GM19455 (cell line): ENCODE data around the gene C4BPA.

ENCODE experiments used
- ATAC-seq: cut with Tn5 transposase; IDR thresholded peaks from one replicate; pipeline ENCODE4 v1.9.1; 2021; ENCODE audit not compliant: unreplicated experiment

The C4BPA gene

DNA sequence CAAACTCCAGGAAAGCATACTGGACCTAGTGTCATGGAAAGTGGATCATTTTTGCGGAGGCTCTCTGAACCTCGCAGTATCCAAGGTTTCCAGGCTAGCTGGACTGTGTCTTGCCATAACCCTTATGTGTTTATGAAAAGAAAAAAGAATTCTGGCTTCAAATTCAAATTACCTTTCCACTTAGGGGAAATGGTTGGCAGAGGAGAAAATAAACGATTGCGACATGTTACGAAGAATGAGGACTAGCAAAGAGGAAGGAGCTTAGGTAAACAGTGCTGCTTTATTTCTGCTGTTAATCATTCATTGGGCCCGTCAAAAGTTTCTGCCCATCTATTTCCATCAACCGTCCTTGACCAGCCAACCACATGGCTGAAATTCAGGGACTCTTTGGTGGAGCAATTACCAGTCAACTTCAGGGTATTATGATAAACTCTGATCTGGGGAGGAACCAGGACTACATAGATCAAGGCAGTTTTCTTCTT is at the start of gene C4BPA:
TSS of gene C4BPA (plus strand) at position 342 of the 482 bp plus-strand sequence. CDS start 8,793 bp downstream, outside the sequence.
- ATAC-seq = no peak

DNA sequence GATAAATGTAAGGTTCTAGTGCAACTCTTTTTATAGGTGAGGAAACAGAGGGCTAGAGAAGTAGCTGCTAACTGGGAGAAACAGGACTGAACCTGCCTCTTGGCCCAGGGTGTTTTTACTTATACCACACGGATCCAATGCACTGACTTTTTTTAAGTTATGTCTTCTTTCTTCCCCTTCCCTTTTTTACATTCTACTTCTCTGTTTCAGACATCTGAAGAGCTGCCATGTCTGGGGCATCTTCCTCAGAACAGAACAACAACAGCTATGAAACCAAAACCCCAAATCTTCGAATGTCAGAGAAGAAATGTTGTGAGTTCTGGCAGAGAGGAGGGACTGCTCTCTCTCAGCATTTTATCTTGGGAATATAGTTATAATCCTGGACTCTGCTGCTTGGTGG is 49.5 kb upstream of the C4BPA start:
- no peak for ATAC-seq

DNA sequence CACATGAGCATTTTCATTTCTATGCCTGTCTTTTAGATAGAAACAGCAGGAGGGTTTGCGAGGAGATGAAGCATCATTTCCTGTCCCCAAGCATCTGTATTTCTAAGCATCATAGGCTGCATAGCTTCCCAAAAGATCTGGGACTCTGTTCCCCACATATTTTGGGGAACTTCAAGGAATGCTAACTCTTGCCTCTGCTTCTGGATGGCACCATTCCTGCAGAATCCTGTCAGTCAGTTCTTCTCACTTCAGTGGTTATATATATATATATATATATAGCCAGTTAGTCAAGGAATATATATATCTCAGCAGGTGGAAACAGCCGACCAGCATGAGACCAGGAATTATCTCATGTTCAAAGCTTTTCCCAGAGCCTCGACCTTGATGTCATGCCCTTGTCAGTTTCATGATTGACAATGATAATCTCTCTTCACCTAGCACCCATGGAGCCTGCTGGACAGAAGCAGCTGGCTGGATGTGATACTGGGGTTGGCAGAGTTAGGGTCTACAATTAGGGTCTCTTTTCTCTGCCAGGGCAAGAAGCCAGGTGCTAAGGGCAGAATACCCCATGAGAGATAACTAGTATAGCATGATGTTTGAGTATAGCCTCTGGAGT is 48.5 kb upstream of the C4BPA start:
- no peak for ATAC-seq

DNA sequence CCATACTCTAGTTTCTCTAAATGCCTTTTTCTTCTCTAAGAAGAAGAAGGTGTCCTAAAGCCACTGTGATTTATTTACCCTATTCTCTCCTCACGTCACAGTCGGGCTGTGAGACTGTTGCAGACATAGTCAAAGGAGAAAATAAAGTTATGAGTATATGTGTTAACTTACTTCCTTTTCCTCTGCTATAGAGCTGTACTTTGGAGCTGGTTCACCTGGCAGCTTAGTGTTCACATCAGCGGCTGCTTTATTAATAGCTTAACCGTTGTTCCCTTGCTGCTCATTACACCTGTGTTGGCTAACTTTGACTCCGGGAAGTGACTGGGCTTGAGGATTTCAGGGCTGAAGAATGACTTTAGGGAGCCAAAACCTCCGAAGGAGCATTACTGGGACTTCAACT is 47.4 kb upstream of the C4BPA start:
- no peak for ATAC-seq

DNA sequence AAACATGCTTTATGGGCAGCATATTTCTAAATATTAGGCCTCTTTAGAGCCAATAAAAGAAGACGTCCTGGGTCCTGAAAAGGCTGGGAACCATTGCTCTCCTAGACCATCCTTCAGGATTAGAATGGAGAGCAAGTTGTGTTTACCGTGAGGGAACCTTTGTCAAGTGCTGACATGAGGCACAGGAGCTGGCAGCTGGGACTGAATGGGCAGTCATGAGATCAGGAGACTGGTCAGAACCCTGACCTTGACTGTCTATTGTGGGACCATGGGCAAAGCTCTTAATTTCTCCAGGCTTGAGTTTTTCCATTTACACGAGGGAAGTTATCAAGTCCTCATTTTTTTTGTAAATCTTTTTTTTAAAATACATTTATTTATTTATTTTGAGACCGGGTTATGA is 45.8 kb upstream of the C4BPA start:
- no peak for ATAC-seq

DNA sequence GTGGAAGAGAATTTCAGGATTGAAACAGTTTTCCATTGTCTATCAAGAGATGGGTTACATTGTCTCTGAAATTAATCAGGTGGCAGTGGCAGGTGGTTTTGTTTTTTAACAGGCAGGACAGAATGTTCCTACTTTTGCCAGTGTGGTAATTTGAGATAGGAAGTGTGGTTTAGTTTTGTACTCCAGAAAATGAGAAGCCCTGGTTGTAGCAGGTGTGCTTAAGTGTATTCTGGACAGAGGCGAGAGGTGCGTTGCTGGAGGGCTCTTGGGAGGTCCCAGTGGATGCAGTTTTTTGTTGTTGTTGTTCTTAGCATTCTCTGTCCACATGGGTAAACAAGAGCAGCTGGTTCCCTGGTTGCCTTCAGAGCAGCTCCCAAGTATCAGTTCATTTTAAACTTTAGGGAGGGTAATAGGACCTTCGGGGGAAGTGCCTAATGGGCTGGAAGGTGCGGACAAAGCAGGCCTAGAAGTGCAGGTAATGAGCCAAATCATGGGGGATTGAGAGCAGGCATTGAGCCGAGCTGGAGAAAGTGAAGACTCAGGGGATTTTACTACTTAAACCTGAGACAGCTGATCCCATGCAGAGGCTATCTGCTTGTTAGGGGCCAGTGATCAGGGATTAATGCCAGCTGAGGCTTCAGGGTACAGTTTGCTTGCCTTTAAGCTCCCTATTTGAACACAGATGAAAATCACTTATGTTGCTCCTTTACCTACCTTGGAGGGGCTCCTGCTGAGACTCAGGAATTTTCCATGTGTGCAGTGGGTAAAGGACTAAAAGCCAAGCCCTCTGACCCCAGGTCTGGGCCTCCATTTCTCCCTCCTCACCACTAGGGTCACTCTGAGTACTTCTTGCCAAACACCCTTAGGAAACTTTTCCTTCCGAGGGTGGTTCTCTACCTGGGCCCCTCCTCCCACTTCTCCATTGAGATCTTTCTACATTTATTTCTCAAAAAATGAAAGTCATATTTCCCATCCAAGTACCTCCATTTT is 44.9 kb upstream of the C4BPA start:
- ATAC-seq = no peak

DNA sequence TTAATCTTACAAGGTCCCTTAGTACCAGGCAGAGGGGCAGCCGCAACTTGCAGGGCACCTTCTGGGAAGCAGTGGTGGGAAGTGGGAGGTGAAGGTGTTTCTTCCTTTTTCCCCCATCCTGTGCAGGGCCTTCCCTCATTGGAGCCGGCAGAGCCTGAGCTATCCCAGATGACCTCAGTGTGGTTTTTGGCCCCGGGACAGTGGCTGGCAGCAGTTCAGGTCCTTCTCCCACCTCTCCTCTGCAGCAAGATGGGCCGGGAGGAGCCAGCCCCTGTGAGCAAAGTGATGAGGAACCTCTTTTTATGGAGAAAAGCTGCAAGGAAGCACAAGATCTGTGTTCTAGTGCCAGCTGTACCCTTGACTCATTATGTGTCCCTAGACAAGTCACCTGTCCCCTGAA is 44.2 kb upstream of the C4BPA start:
- ATAC-seq = no peak

DNA sequence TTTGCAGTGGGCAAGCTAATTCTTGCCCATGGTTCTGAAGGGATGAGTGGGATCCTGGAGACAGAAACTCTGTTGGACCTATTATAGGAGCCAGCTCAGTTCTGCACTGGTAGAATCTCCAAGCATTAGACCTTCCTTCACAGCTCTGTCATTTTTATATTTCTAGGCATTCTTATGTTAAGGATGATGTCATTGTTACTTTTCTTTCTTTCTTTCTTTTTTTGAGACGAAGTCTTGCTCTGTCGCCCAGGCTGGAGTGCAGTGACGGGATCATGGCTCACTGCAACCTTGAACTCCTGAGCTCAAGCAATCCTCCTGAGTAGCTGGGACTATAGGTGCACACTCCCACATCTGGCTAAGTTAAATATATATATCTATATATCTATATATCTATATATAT is 43.4 kb upstream of the C4BPA start:
- ATAC-seq = no peak

DNA sequence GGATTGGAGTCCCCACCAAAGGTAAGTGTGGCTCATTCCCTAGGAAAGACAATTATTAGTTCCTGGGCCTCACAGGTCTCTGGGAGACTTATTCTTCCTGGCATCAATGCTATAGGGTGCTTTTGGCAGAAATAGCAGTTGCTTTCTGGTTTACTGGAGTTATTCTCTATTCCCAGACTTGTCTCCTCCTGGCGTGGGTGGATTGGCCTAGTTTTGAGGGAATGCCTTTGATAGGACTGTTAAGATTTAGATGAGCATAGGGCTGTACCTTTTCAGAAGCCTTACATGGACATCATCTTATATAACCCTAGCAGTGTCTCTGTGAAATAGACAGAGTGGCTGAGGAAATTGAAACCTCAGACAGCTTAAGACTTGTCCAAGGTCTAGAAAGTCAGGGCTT is 42.0 kb upstream of the C4BPA start:
- ATAC-seq = no peak

DNA sequence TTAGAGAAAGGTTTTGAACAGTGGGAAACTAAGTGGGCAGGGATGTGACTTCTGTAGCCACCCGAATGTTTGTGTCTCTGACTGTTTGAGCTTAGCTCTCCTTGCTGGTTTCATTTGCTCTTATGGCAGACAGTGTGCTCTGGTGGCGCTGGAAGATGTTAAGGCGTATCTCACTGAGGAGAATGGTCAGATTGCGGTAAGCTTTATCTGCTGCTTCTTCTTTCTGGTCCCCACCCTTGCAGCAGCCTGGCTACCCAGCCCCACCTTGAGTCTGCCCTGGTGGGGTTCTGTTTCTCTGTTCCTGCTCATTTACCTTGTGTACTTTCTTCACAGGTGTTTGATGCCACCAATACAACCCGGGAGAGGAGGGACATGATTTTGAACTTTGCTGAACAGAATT is 41.0 kb upstream of the C4BPA start:
- ATAC-seq = no peak

DNA sequence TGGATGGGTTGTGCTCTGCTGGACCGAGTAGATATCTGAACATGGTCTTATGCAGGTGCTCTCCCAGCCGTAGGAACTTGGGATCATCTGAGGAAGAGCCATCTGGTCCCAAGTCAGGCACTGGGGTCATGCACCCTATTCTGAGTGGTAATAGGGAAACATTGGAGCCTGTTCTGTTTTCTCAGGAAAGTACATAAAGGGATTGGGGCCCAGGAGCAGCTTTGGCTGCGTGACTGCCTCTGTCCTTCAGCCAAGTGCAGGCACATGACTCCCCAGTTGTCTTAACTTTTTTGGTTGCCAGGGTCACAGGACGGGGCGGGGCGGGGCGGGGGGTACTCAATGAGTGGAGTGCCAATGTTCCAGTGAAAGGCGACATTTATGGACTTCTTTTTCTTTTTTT is 39.5 kb upstream of the C4BPA start:
- no peak for ATAC-seq

DNA sequence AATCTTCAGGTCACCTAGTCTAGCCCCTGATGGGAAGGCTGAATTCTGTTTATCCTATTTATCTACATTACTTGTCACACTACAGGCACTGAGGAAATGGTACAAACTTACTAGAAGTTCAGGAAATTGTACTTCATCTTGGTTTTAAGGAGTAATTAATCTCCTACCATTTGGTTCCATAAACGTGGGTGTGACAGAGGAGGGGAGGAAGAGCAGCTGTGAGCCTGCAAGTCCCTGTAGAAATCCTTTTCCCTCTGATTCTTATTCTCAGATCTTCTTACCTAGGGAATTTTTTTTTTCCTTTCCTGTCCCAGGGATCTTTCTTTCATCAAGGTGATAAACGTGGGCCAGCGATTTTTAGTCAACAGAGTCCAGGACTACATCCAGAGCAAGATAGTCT is 36.8 kb upstream of the C4BPA start:
- ATAC-seq = no peak

DNA sequence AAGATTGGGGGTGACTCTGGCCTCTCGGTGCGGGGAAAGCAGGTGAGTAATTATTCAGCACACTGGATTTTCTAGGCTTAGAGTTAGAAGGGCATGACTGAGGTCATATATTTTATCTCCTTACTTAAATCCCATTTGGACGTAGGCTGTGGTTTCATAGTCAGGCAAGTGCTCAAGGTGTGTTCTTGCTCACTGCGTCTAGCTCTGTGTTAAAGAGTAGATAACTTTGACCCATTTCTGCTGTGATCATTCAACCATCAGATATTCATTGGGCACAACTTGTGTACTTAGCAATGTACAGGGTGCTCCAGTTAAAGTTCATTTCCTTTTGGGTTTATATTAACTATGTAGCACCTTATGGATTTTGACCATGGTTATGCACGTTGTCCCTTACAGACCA is 36.4 kb upstream of the C4BPA start:
- no peak for ATAC-seq

DNA sequence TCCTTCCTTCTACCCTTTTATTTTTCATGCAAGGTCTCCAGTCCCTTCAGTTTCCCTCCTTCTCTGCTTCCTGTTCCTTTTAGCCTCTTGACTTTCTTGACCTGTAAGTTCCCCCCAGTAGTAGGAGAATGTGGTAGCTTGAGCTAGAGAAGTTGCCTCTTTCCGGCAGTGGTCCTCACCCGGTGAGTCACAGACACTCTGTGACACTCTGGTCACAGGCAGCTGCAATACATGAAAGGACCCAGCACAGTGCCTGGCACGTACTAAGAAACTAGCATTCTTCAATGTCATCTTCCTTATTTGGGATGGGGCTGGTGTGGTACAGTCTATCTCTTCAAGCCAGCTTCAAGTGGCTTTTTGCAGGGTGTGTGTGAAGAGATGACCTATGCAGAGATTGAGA is 35.0 kb upstream of the C4BPA start:
- no peak for ATAC-seq

DNA sequence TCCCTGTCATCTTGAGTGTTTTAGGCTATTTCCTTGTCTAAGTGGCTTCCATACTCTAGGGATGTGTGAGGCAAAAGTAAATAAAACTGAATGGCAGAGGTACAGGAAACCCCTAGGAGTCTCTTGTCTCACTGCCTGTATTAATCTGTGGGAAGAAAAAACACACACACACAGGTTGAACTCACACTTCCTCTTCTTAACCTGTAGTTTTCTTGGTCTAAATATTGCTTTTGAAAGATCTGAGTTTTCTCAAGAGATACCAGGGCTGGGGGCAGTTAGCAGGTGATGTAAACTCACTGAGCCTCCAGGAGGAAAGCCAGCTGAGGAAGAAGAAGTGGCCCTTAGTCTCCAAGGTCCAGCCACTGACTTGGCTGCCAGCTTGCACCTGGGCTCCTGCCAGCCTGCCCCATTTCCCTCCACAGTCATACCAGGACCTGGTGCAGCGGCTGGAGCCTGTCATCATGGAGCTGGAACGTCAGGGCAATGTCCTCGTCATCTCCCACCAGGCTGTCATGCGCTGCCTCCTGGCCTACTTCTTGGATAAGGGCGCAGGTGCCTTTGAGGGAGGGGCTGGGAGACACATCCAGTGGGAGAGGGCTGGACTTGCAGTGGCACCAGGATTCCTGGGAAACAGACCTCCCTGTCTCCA is 34.1 kb upstream of the C4BPA start:
- no peak for ATAC-seq

DNA sequence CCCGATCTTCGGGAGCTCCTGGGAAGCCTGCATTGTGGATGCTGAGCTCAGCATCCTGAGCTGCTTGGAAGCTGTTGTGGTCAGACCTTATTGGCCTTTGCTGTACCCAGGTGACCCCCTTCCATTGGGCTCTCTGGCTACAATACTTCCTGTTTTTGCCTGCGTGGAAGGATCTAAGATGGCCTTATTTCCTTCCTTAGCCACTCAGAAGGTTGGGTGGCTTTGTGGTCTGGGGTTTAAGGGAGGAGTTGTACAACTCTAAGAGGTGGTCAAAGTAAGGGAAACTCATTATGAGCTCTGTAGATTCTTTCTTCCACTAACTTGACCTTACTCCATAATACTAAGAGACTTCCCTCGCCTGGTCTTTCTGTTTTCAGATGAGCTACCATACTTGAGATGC is 33.2 kb upstream of the C4BPA start:
- ATAC-seq = no peak

DNA sequence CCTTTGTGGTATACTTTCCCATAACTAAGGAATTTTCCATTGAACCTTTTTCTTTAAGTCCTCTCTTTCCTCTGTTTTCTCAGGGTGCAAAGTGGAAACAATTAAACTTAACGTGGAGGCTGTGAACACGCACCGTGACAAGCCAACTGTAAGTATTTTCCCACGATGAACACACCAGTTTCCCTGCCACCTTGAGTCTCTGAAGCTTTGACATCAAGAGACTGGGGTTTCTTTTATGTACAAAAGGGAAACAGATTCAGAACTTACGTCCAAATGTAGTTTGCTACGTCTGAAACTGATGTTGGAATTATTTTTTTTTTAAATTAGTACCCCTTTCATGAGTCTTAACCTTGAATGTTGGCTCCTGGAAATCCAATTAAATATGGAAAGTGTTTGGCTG is 32.6 kb upstream of the C4BPA start:
- no peak for ATAC-seq

DNA sequence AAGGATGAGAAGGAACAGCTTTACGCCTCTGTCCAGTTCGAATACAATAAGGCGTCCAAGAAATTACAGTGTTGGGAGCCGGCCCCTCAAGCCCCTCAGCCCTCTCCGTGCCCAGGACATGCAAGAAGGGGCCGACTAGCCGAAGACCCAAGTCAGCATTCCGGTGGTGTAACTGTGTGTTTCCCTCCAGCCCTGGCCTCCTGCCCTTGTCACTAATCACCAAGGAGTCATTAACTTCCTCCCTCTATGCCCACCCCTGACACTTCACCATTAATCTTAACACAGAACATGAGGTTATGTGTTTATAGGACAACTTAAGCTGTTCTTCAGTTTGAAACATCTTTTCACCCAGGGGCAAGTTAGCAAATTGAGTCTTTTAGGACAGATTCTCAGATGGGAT is 31.8 kb upstream of the C4BPA start:
- ATAC-seq = no peak

DNA sequence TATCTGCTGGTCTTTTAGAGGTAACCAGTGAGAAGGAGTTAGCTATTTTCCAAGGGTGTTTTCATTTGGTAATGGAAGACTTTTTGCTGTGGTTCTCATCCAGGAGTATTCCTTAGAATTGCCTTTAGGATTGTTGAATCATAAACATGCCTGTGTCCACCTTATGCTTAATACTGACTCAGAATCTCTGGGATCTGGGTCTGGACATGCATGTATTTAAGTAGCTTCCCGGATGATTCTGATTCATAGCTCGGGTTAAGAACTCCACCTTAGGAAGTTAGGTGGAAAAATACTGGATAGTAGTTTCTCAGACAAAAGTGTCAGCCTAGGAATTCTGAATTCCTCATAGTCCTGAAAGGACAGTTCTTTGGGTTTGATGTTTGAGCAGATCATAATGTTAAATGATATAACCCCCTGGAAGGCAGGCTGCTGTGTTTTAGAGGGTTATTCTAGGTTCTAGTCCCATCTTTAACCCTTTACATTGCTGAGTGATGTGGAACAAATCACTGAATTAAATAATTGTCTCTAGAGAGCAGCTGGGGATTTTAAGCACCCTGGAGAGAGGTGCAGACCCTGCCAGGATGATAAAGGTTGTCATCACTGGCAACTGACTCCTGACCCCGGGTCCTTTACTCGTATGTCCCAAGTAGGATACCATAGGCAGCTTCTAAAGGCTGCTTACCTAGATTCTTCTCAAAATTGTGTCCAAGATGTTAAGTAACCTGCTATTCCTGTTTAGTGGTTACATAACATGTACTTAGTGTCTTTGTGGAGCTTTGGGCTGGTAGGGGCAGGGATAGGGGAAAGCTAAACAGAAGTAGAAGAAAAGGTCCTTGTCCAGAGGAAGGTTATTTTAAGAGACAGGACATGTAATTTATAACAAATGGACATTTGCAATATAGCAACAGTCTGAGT is 29.9 kb upstream of the C4BPA start:
- ATAC-seq = no peak

DNA sequence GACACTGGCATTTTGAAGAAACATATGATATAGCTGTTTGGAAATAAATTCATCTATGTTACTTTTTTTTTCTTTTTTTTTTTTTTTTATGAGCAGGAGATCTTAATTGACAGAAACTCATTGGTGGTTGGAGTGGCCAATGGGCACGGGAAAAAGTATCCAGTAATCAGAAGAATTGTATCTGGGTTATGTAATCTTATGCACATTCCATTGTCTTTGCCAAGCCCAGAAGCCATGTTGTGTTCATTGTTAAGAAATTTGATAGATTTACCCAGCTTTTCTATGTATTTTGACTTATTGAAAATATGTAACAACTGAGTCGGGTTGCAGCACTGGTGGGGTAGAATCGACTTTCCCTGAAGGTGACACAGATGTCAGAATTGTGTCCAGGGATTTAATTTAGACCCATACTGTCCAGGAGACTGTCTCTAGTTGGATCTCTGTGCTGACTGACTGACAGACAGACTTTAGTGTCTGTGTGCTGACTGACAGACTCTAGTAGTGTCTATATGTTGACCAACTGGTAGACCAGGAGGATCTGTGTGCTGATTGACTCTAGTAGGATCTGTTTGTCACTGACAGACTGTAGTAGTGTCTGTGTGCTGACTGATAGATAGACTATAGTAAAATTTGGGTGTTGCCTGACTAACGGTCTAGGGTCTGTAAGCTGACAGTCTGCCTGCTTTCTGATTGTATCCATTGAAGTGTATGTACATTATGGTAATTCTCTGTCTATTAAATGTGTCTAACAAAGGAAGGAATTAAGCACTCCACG is 27.7 kb upstream of the C4BPA start:
- ATAC-seq = no peak
